ENCODE measurements around the gene GSC2. TPM values are rescaled to one million over a fixed set of nuclear protein-coding genes. Genes with fewer than 3 reads are reported as not detected.

The GSC2 gene
- total RNA-seq, 1 donor from 2014 or later, result not detected

DNA sequence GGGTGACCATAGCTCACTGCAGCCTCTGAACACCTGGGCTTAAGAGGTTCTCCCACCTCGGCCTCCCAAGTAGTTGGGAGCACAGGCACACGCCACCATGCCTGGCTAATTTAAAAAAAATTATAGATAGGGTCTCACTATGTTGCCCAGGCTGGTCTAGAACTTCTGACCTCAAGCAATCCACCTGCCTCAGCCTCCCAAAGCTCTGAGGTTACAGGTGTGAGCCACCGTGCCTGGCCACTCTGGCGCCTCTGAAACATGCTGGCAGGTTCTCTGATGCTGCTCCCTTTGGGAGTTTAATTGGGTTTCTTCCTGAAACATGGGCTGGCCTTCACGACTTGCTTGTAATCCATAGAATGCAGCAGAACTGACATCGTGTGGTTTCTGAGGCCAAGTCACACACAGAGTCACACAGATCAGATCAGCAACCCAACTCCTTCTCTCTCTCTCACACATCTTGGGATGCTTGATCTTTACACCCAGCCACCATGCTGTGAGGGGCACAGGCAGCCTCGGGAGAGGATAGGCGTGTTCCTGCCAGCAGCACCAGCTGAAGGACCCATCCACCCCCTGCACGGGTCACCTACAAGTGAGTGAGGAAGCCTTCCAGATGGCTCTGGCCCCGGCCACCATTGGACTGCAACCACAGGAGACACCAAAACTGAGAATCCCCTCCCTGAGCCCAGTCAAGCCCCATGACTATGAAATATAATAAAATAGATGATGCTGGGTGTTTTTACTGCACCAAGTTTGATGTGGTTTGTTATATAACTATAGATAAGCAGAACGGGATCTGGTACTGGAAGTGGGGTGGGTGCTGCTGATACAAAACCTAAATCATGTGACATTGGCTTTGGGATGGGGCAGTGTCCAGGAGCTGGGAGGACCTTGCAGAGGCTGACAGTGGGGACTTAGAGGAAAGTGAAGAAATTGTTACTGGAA, 3.1 kb upstream of the GSC2 start:
- ATAC-seq, result no peak

DNA sequence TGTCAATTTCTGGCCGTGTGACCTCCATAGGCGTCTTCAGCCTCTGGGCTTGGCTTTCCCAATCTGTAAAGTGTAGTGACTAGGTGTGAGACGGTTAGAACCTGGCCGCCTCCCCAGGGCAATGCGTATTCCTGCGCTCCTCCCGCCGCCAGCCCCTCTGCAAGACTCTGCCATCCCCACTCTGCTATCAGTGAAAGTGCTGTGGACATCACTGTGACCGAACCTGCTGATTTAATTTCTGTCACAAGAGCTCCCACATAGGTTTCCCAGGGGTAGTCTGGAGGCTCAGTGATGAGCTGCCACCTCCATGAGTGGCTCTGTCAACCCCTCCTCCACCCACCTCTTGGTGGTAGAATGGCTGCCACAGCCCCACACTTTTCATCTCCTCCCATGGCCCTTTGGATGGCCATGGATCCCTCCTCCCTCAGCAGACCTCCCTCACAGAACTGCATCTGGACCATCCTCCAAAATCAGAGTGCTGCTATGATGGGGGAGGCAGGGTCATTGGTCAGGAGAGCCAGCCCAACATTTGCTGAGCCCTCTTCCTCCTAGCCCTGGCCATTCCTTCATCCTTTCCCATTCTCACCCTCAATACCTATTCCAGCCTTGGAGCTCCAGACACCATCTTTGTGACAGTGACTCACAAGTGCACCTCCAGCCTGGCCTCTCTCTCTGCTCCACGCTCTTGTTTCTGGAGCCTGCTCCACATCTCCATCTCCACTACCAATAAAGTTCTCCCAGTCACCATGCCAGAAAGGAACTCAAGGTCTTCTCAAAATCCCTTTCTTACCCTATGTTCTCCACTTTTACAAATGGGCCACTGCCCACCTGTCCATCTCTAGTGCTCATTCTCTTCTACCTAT, 1.5 kb upstream of the GSC2 start:
- no peak for ATAC-seq

DNA sequence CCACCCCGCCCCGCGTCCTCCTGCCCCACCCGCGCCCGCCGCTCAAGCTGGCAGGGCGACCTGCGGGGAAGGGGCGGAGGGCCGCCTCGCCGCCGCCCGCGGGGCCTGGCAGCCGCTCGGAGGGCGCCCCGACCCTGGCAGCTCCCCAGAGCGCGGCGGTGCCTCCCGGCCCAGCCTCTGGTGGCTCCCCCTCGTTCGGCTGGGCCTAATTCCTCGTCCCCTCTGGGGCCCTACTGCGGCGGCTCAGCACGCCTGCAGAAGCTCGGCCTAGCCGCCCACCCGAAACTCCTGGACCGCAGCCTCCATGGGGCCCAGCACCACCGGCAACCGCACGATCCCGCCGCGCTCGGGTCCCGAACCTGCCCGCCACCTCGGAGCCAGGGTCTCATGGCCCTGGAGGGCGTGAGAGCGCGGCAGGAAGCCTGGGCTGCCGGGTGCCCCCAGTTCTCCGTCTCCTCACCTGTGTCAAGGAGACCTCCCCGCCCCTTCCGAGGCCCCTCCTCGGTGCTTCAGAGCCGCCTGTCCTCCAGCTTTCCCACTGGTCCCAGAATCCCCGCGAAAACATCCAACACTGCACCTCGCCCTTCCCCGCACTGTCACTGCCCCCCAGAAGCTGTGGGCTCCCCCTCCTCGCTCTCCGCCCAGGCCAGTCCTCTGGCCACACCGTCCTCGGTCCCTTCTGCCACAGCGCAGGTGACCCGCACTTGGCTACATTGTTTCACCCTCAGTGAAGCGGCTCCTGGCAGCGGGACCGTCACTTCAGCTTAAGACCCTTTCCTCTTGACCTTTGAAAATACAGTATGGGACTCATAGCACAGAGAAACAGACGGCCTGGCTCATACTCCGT, 613 bp upstream of the GSC2 start:
- no peak for ATAC-seq

DNA sequence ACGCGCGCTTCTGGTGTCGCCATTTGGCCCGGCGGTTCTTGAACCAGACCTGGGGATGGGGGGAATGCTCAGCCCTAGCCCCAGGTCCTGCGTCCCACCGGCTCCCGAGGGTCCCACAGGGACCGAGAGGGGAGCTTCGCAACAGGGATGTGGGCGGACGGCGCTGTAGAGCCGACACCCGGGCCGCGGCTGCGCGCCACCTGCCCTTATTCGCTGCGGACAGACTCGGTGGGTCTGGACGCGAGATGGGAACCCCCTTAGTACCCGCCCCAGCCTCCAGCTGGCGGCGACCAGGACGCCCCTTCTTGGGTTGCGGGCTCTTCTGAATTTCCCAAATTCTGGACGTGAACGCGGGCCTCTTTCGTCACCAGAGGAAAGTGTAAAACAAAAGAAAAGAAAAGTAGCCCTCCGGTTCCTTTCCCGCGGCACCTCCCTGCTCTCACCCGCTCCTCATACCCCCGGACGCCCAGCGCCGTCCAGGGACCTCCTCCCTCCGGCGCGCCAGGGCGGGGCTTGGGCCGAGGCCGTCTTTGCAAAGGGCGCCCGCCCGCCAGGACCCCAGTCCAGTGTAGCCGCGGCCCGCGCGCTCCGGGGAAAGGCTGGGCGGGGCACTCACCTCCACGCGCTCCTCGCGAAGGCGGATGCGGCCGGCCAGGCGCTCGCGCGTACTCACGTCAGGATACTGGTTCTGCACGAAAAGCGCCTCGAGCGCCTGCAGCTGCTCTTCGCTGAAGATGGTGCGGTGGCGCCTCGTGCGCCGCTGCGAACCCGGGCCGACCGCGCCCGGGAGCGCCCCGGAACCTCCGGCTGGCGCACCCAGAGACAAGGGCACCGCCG, 827 bp downstream of the GSC2 start:
- ATAC-seq, result peak; percentile 49

DNA sequence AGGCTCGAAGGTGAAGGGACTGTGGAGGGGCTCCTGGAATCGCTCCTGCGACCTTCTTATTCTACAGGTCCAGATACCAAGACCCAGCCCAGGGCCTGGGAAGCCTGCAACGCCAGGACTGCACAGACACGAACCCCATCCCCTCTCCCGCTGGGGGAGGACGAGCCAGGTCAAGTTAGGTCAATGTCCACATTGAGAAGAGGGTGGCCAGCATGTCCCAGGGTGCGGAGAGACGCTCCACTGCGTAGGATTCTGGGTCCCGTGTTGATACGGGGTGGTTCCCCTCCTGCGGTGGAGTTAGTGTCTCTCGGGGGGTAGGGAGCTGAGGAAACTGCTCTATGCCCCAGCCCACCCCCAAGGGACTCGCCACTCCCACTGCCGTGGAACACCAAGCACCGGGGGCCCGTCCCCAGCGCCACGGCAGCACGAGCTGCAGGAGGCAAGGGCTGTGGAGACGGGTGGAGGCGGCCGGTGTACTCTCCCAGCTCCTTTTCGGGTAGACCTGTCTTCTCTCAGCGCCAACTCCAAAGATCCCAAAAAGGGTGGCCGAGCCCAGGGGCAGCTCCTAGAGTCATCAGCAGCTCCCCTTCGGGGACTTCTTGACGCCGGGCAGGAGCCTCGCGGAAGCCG, 1.6 kb downstream of the GSC2 start:
- no peak for ATAC-seq

DNA sequence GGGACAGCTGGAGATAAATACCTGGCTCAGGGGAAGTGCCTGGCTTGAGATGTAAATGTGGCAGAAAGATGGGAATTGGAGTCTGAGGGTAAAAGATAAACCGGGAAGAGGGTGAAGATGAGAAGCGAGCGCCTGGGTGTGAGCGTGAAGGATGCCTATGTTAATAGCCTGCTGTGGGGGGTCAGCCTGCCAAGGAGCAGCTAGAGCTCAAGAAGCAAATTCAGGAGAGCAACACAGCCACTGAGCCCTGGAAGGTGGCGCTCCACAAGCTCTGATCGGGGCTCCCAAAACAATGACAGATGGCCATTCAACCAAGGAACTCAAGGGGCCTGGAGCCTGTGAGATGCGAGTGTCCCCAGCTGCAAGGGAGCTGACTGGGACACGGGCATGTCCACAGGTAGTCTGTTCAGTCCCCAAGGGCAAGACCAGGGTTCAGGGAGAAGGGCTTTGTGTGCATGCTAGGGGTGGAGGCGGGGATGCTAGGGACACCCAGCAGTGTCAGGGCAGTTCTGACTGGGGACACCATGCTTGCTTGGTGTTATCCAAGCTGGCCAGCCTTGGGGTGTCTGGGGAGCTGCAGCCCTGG, 2.8 kb downstream of the GSC2 start:
- ATAC-seq, result no peak

DNA sequence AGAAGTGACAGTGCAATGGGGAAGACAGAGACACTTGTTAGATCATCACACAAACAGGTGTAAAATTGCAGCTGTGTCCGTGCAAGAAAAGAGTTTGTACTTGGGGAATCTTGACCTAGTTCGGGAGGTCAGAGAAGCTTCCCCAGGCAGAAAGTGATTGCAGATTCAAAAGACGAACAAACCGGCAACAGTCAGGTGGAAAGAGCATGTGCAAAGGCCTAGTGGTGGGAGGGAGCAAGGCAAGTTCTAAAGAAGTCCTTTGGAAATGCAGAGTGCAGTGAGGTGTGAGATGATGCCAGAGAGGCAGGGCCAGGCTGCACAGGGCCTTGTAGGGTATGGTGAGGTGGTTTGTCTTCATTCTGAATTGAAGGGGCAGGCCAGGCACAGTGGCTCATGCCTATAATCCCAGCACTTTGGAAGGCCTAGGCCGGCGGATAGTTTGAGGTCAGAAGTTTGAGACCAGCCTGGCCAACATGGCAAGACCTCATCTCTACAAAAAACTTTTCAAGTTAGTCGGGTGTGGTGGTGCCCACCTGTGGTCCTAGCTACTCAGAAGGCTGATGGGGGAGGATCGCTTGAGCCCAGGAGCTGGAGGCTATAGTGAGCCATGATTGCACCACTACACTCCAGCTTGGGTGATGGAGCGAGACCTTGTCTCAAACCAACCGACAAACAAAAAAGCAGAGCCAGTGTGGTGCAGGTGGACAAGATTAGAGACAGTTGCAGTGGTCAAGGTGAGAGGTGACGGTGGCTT, 3.7 kb downstream of the GSC2 start:
- no peak for ATAC-seq

DNA sequence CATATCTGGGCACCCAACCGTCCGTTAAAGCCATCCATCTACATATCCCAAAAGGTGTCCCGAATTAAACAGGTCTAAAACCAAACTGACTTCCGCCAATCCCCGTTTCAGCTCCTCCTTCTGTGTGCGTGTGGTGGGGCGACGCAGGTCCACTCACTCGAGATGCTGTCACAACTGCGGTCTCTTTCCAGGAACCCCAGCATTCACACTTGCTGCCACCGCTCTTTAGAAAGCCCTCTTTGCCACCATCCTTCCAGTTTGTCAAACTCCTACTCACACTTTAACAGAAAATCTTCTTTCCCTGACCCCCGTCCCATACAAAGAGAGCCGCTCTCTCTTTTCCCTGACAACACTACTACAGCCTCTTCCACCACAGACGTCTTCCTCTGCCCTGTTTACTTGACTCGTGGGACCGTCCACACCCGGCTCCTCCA, 6.1 kb downstream of the GSC2 start:
- peak; percentile 17 for ATAC-seq

DNA sequence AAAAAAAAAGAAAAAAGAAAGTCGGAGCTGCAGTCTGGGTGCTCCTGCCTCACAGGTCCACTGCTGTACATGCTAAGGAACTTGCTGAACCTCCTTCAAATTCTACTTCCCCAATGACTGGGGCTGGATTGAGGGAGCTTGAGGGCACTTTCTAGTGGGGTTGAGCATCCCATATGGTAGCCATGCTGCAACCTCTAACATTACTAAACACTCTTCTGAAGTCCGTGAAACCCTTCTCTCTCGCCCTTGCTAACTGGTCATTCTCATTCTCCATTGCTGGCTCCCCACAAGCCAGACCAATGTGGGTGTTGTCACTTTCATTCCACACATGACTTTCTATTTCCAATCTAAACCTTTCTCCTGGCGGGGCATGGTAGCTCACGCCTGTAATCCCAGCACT, 6.9 kb downstream of the GSC2 start:
- ATAC-seq, result no peak

DNA sequence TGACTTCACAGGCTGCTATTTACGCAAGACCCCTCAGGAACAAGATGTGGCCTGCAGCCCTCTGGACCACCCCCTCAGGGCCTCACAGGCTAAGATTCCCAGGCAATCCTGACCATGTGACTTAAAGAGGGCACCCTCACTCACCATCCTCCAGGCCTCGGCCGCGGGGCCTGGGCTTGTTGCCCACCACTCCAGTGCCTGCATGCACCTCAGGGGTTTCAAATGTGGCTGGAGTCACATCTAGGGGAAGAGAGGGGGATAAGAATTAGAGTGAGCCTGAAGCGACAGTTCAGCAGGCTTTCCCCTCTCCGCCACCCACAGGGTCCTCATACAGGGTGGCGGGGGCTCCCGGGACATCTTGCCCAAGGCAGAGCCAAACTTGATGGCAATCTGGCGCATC, 7.7 kb downstream of the GSC2 start:
- no peak for ATAC-seq

DNA sequence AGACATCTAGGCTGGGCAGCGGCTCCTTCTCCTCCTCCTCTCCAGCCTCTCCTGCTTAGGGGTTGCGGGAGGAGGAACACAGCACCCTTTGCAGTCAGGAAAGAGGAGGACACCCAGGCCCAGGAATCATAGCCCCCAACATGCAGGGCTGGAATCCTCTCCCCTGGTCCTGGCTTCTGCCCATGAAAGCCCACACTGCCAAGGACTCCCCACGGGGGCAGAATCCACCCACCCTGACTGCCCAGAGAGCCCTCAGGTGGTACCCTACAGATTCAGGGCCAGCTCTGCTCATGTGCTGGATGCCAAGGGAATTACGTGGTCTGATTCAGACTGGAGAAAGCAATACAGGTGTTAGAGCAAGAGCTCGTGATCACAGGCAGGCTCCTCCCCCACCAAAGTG, 10.1 kb downstream of the GSC2 start:
- no peak for ATAC-seq

DNA sequence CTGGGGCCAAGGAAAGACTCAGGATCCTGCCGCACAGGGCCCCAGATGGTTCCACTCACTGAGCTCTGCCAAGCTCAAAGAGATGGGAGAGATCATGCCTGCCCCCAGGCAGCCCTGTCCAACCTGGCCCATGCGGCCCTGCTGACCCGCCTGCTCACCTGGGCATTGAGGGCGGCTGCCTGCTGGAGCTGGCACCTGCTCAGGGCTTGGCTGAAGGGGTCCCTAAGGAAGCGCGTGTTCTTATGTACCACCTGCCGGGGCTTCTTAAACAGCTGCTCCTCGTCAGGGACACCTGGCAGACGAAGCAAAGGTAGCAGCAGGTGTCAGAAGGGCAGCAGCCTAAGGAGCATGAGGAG, 11.1 kb downstream of the GSC2 start:
- ATAC-seq, result no peak

DNA sequence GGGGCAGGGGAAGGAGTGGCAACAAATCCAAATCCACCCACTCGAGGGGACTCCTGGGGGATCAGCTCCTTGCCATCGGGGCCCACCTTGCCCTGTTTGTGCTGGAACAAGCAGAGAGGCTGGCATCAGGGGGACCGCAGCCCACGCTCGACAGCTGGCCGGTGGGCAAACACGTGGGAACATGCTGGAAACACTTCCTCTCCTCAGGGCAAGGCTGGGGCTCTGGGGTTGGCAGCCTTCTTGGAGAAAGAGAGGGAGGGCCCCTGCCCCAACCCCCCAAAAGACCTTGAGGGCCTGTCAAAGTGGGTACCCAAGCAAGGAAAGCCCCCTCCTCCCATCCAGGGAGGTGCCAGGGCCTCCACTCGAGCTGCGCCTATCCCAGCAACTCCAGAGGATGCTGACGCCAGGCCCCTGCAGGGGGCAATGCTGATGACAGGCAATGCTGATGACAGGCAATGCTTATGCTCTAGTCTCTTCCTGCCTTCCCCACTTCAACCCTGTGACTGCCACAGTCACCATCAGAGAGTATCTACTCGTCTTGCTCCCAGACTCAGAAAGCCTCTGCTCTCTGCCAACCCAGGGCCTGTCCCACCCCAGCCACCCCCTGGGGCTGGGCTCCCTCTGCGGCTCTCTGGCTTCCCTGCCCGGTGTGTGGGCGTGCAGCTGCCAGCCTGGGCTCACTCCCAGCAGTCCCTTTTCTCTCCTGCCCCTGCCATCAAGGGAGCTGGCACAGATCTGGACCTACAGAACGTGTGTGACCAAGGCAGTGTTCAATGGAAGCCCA, 11.7 kb downstream of the GSC2 start:
- no peak for ATAC-seq

DNA sequence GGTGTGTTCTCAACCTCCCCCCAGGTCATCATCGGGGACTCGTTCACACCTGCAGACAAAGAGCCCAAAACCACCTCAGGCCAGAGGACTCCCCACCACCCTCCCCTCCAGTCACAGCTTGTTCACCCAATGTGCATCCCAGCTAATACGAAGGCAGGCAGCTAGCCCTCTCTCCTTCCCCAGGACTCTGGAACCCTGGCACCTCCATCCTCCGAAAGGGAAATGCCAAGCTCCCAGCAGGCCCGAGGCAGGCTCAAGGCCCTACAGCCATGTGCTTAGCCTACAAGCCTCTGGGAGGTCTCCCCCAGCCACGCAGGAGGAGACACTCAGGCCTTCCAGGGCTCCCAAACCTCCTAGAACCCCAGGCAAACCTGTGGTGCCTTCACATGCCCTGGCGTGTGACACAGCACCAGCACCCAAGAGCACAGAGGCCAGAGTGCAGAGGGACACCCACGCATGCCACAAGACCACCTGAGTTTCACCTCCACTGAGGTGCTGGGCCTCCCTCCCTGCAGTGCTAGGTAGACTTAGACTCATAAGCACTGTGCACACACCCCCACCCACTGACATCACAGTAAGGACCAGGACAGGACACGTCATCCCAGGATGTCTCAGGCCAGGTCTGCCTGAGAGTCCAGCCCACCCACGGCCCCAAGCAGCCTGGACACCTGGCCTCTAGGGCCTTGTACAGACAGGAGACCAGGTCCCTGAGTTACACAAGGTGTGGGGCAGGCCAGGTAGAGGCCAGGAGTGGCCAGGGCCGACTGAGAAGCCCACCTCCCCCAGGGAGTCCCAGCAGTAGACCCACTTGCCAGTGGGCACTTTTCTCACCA, 12.5 kb downstream of the GSC2 start:
- ATAC-seq, result no peak

DNA sequence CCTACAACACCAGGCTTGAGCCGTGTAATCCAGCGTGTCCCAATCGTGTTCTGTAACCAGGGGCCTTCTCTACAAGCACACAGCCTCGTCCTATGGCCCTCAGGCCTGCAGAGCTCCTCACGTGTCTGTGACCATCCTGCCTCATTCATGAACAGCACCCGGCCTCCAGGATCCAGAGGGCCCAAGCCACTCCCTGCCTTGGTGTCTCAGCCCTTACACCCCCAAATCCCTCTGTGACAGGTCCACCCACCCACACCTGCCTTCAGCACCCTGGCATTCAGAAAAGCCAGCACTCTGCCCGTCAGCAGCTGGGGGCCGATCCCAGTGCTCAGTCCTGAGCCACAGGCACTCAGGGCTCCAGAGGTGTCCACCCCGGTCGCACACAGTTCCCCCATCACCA, 13.2 kb downstream of the GSC2 start:
- no peak for ATAC-seq

DNA sequence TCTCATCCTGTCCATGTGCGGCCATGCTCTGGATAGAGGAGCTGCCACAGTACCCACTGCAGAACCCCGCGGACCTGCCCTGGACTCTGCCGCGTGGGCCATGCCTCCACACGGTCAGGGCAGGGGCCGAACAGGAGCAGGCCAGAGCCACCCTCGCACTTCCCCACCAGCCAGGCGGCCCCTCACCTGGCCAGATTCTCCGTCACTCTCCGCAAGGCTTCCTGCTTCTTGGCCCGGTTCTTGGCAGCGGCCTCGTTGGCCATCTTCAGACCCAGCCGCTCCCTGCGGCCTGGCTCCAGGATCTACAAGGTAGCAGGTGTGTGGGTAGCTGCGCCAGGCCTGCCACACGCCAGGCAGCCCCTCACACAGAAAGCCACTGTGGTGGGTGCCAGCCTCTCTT, 15.2 kb downstream of the GSC2 start:
- ATAC-seq, result no peak

DNA sequence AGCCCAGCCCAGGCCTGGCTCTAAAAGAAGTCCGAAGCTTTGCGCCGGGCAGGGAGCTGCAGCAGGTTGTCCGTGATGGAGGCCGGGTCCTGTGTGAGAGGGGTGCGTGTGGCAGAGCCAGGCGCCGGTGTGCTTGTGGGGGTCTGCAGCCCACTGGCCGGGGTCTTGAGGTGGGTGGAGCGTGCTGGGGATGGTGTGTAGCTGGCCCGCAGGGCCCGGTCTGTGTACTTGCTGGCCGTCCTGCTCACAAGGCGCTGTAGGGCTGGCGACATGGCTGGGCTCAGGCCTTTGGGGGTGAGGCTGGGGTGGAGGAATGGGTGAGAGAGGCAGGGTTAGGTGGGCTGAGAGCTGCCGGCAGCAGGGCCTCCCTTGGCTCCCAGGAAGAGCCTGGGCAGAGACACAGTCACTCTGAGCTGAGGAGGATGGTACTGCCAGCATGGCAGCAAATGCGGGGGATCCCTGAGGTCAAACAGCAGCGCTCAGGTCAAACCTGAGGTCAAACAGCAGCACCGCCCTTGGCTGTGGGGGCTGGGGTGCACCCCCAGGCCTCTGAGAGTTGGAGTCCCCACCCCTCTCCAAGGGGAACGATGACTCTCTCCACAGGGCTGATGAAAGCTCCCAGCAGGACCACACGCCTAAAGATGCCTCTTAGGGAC, 15.8 kb downstream of the GSC2 start:
- ATAC-seq, result no peak

DNA sequence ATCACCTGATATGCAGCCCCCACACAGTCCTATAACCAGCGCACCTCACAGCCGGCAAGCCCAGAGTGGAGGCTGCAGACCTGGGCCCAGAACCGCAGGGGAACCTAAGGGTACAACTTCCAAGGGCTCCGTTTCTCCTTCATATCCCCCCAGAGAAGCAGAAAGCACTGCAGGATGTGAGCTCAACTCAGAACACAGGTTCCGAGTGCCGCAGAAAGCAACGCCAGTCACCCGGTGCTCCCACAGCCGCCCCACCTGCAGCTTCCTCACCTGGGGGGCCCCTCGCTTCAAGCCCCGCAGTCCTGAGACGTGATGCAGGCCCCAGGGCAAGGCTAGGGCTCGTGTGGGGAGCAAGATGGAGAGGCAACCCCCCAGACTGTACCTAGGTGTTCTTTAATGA, 16.5 kb downstream of the GSC2 start:
- no peak for ATAC-seq

Measured in esophagus mucosa (tissue), 1 donor.